ENCODE results near the gene PRORP. TPM values are rescaled to one million over a fixed set of nuclear protein-coding genes. Genes with fewer than 3 reads are reported as not detected.

PRORP gene
- total and polyA plus RNA-seq, 4 donors, result 11.0 to 20.4 (median 15.7) TPM

GRCh38 chr14:35107866-35108265, 14.5 kb upstream of the PRORP start:
- Histone ChIP-seq H3K4me3 (ENCODE audit: low read length in 2 of 2) (no peak overlapping the region), H3K9me3 (ENCODE audit: control insufficient read depth, low read length) (no peaks in the 10 kb centered on the region), H3K4me1 (ENCODE audit: control insufficient read depth in 1 of 2, insufficient read depth in 2 of 2, low read length in 2 of 2) (no peaks in the 10 kb centered on the region), H3K27me3 (ENCODE audit: control insufficient read depth in 1 of 2, insufficient read depth in 2 of 2, low read length in 1 of 2) (no peaks in the 10 kb centered on the region), H3K27ac (ENCODE audit: low read depth in 1 of 2, low read length in 2 of 2) (no peak overlapping the region), H3K36me3 (ENCODE audit: control insufficient read depth in 1 of 2, insufficient read depth in 2 of 2, low read length in 1 of 2) (peaks cover 2 to 4% of the 10 kb centered on the region in 2 donors)
- no peak for ATAC-seq (ENCODE audit: low FRiP score)
- intact Hi-C loops (cut with DNase I), result no loop called here
- no peak for DNase-seq

DNA sequence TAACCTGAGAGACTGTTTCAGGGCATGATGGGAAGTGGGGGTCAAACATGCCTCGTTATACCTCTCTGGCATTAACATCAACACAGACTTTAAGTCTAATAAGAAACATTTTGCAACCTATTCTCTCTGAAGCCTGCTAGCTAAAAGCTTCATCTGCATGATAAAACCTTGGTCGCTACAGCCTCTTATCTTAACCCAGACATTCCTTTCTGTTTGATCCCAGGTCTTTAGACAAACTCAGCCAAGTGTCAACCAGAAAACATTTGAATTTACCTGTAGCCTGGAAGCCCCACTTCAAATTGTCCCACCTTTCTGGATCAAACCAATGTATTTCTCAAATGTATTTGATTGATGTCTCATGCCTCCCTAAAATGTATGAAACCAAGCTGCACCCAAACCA, 9.7 kb upstream of the PRORP start:
- DNase-seq (no peak), ATAC-seq (ENCODE audit: low FRiP score) (no peak)
- intact Hi-C loops (cut with DNase I), result no loop called here
- 86 to 90% methylated on average over 2 of the region's 2 CpGs for WGBS, 2 donors
- Histone ChIP-seq H3K4me1 (ENCODE audit: control insufficient read depth in 1 of 2, insufficient read depth in 2 of 2, low read length in 2 of 2) (no peaks in the 10 kb centered on the region), H3K27me3 (ENCODE audit: control insufficient read depth in 1 of 2, insufficient read depth in 2 of 2, low read length in 1 of 2) (no peaks in the 10 kb centered on the region), H3K9me3 (ENCODE audit: control insufficient read depth, low read length) (no peaks in the 10 kb centered on the region), H3K36me3 (ENCODE audit: control insufficient read depth in 1 of 2, insufficient read depth in 2 of 2, low read length in 1 of 2) (peaks cover 4 to 6% of the 10 kb centered on the region in 2 donors), H3K4me3 (ENCODE audit: low read length in 2 of 2) (no peak overlapping the region), H3K27ac (ENCODE audit: low read depth in 1 of 2, low read length in 2 of 2) (no peak overlapping the region)

- Histone ChIP-seq H3K4me1 (ENCODE audit: control insufficient read depth in 1 of 2, insufficient read depth in 2 of 2, low read length in 2 of 2) (no peaks in the 10 kb centered on the region), H3K36me3 (ENCODE audit: control insufficient read depth in 1 of 2, insufficient read depth in 2 of 2, low read length in 1 of 2) (peaks cover 4 to 6% of the 10 kb centered on the region in 2 donors), H3K9me3 (ENCODE audit: control insufficient read depth, low read length) (no peaks in the 10 kb centered on the region), H3K4me3 (ENCODE audit: low read length in 2 of 2) (no peak overlapping the region), H3K27ac (ENCODE audit: low read depth in 1 of 2, low read length in 2 of 2) (no peak overlapping the region), H3K27me3 (ENCODE audit: control insufficient read depth in 1 of 2, insufficient read depth in 2 of 2, low read length in 1 of 2) (no peaks in the 10 kb centered on the region)
- ATAC-seq (ENCODE audit: low FRiP score), result no peak
- 95 to 99% methylated on average over 4 of the region's 4 CpGs for WGBS, 2 donors
- no peak for DNase-seq
- intact Hi-C loops (cut with DNase I), result no loop called here
Measured at GRCh38 chr14:35113308-35113950, 8.9 kb upstream of the PRORP start.

GRCh38 chr14:35114036-35114435, 8.3 kb upstream of the PRORP start:
- WGBS, 2 donors, result 43 to 49% methylated on average over 2 of the region's 2 CpGs
- H3K4me3 ChIP-seq (ENCODE audit: low read length in 2 of 2), result no peak overlapping the region
- DNase-seq (no peak), ATAC-seq (ENCODE audit: low FRiP score) (no peak)
- peaks cover 4 to 6% of the 10 kb centered on the region in 2 donors for H3K36me3 ChIP-seq (ENCODE audit: control insufficient read depth in 1 of 2, insufficient read depth in 2 of 2, low read length in 1 of 2)
- H3K4me1 ChIP-seq (ENCODE audit: control insufficient read depth in 1 of 2, insufficient read depth in 2 of 2, low read length in 2 of 2), result no peaks in the 10 kb centered on the region
- intact Hi-C loops (cut with DNase I), result no loop called here
- H3K9me3 ChIP-seq (ENCODE audit: control insufficient read depth, low read length), result no peaks in the 10 kb centered on the region
- H3K27ac ChIP-seq (ENCODE audit: low read depth in 1 of 2, low read length in 2 of 2), result no peak overlapping the region
- H3K27me3 ChIP-seq (ENCODE audit: control insufficient read depth in 1 of 2, insufficient read depth in 2 of 2, low read length in 1 of 2), result no peaks in the 10 kb centered on the region

DNA sequence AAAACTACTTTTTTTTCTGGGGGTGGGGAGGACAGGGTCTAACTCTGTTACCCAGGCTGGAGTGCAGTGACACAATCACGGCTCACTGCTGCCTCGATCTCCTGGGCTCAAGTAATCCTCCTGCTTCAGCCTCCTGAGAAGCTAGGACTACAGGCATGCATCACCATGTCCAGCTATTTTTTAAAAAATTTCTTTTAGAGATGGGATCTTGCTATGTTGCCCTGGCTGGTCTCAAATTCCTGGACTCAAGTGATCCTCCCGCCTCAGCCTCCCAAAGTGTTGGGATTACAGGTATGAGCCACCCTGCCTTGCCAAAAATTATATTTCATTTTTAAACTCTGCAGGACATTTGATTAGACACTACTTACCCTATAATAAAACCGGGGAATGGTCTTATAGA, 6.1 kb upstream of the PRORP start:
- ATAC-seq (ENCODE audit: low FRiP score) (no peak), DNase-seq (no peak)
- H3K36me3 ChIP-seq (ENCODE audit: control insufficient read depth in 1 of 2, insufficient read depth in 2 of 2, low read length in 1 of 2), result peaks cover 2 to 4% of the 10 kb centered on the region in 2 donors
- WGBS, 2 donors, result 94 to 96% methylated on average over 4 of the region's 4 CpGs
- no peaks in the 10 kb centered on the region for H3K4me1 ChIP-seq (ENCODE audit: control insufficient read depth in 1 of 2, insufficient read depth in 2 of 2, low read length in 2 of 2)
- H3K9me3 ChIP-seq (ENCODE audit: control insufficient read depth, low read length), result no peaks in the 10 kb centered on the region
- H3K4me3 ChIP-seq (ENCODE audit: low read length in 2 of 2), result no peak overlapping the region
- H3K27ac ChIP-seq (ENCODE audit: low read depth in 1 of 2, low read length in 2 of 2), result no peak overlapping the region
- intact Hi-C loops (cut with DNase I), result no loop called here
- H3K27me3 ChIP-seq (ENCODE audit: control insufficient read depth in 1 of 2, insufficient read depth in 2 of 2, low read length in 1 of 2), result no peaks in the 10 kb centered on the region

- no peaks in the 10 kb centered on the region for H3K27me3 ChIP-seq (ENCODE audit: control insufficient read depth in 1 of 2, insufficient read depth in 2 of 2, low read length in 1 of 2)
- peaks cover 2 to 3% of the 10 kb centered on the region in 2 donors for H3K36me3 ChIP-seq (ENCODE audit: control insufficient read depth in 1 of 2, insufficient read depth in 2 of 2, low read length in 1 of 2)
Measured at GRCh38 chr14:35117112-35117511, 5.2 kb upstream of the PRORP start.

DNA sequence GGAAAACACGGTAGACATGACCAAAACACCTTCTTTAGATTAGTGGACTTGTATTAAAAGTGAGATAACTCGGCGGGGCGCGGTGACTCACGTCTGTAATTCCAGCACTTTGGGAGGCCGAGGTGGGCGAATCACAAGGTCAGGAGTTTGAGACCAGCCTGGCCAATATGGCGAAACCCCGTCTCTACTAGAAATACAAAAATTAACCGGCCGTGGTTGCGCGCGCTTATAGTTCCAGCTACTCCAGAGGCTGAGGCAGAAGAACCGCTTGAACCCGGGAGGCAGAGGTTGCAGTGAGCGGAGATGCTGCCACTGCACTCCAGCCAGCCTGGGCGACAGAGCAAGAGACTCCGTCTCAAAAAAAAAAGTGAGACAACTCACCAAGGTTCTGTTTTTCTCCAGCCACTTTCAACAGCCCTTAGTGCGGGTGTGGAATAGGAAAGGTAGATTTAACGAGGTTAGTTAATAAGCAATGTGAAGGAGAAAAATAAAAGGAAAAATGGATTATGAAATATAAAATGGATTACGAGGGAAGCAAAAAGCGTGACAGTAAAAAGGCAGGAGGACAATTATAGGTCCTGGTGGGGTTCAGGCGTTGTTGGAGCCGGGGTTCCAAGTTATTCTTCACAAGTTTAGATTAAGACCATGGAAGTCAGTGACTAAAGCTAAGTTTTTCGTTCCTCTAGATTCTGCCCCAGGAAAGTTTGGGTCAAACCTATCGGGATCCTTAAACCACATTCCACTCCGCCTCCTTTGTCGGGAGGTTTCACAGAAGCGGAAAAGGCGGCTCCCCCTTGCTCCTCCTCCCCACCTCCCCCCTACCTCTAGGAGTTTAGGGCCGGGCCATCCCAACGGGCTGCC, 1.1 kb upstream of the PRORP start:
- Histone ChIP-seq H3K27ac (ENCODE audit: low read depth in 1 of 2, low read length in 2 of 2) (peak overlapping the region; percentile 70 to 80), H3K36me3 (ENCODE audit: control insufficient read depth in 1 of 2, insufficient read depth in 2 of 2, low read length in 1 of 2) (no peaks in the 10 kb centered on the region), H3K9me3 (ENCODE audit: control insufficient read depth, low read length) (no peaks in the 10 kb centered on the region), H3K27me3 (ENCODE audit: control insufficient read depth in 1 of 2, insufficient read depth in 2 of 2, low read length in 1 of 2) (no peaks in the 10 kb centered on the region), H3K4me3 (ENCODE audit: low read length in 2 of 2) (peak overlapping the region; percentile 38 to 85), H3K4me1 (ENCODE audit: control insufficient read depth in 1 of 2, insufficient read depth in 2 of 2, low read length in 2 of 2) (no peaks in the 10 kb centered on the region)
- ATAC-seq (ENCODE audit: low FRiP score) (no peak), DNase-seq (peak in 1 of 2 donors; percentile 54)
- 10 to 13% methylated on average over 34 of the region's 34 CpGs for WGBS, 2 donors
- intact Hi-C loops (cut with DNase I), result loop anchor here (2.0 to 10.0 kb wide), 6 partner anchors 74 to 301 kb away; partner anchors contain the start of genes FAM177A1 (in 2 of the 2), PSMA6 (in 1 of the 2) and SRP54 (in 1 of the 2)

More at GRCh38 chr14:35117112-35117511, 5.2 kb upstream of the PRORP start:
- H3K27ac ChIP-seq (ENCODE audit: low read depth in 1 of 2, low read length in 2 of 2), result no peak overlapping the region
- 91 to 93% methylated on average over 2 of the region's 2 CpGs for WGBS, 2 donors
- no peak overlapping the region for H3K4me3 ChIP-seq (ENCODE audit: low read length in 2 of 2)
- no peaks in the 10 kb centered on the region for H3K4me1 ChIP-seq (ENCODE audit: control insufficient read depth in 1 of 2, insufficient read depth in 2 of 2, low read length in 2 of 2)
- intact Hi-C loops (cut with DNase I), result no loop called here
- no peak for ATAC-seq (ENCODE audit: low FRiP score)
- DNase-seq, result no peak
- no peaks in the 10 kb centered on the region for H3K9me3 ChIP-seq (ENCODE audit: control insufficient read depth, low read length)

GRCh38 chr14:35122696-35123387, 490 bp downstream of the PRORP start:
- Histone ChIP-seq H3K36me3 (ENCODE audit: control insufficient read depth in 1 of 2, insufficient read depth in 2 of 2, low read length in 1 of 2) (no peaks in the 10 kb centered on the region), H3K4me1 (ENCODE audit: control insufficient read depth in 1 of 2, insufficient read depth in 2 of 2, low read length in 2 of 2) (no peaks in the 10 kb centered on the region), H3K4me3 (ENCODE audit: low read length in 2 of 2) (peak overlapping the region; percentile 38 to 85), H3K27ac (ENCODE audit: low read depth in 1 of 2, low read length in 2 of 2) (peak overlapping the region in 1 of 2 donors; percentile 64), H3K27me3 (ENCODE audit: control insufficient read depth in 1 of 2, insufficient read depth in 2 of 2, low read length in 1 of 2) (no peaks in the 10 kb centered on the region), H3K9me3 (ENCODE audit: control insufficient read depth, low read length) (no peaks in the 10 kb centered on the region)
- WGBS, 2 donors, result 1% methylated on average over 23 of the region's 23 CpGs
- DNase-seq, result no peak
- intact Hi-C loops (cut with DNase I), result loop anchor here (5.0 to 10.0 kb wide), 5 partner anchors 76 to 299 kb away; partner anchors contain the start of genes FAM177A1 (in 1 of the 2), PSMA6 (in 1 of the 2) and SRP54 (in 1 of the 2)
- ATAC-seq (ENCODE audit: low FRiP score), result peak; percentile 59
